Measurements from ENCODE around the gene IFNAR1. TPM values are rescaled to one million over a fixed set of nuclear protein-coding genes. Genes with fewer than 3 reads are reported as not detected.

Gene IFNAR1
- total and polyA plus RNA-seq, 7 experiments from 2014 or later = 24.7 to 76.2 (median 56.9) TPM

DNA sequence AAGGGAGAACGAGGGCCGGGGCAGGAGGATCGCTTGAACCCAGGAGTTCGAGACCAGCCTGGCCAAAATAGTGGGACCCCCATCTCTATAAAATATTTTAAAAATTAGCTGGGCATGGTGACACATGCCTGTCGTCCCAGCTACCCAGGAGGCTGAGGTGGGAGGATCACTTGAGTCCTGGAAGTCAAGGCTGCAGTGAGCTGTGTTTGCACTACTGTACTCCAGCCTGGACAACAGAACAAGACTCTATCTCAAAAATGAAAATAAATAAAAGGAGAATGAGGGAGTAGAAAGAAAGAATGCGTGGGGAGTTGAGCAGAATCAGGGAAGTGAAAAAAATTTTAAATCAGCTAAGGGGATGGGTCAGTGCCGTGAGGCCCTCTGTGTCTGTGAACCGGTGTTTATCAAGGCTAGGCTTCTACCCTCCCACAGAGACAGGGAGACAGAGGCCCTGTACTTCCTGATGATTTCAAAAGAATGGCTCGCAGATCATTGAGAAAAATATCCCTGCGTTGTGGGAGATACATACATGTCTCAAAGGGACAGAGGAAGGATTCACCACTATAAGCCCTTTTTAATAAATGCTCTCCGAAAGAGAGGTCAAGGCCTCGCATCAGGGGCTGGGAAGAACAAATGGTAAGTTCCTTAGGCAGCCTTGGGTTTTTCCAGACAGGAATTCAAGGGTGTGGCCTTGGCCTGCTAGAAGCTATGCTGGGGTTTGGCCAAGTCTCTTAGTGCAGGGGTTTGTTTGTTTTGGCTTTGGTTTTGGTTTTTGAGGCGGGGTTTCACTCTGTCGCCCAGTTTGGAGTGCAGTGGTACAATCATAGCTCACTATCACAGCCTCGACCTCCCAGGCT lies 37.9 kb upstream of the IFNAR1 start:
- Mint-ChIP-seq H3K9me3 (no peaks in the 10 kb centered on the region), H3K27ac (peak overlapping the region in 2 of 9 donors; percentile 33 to 43), H3K4me1 (peaks cover 8 to 20% (median 12%) of the 10 kb centered on the region in 7 donors), H3K36me3 (peaks cover 6 to 47% (median 29%) of the 10 kb centered on the region in 5 donors), H3K27me3 (no peaks in the 10 kb centered on the region), H3K4me3 (no peak overlapping the region)
- DNase-seq (no peak), ATAC-seq (no peak)
- Histone ChIP-seq H3K27ac (ENCODE audit: low read depth, low read length) (no peak overlapping the region), H3K36me3 (ENCODE audit: control insufficient read depth in 2 of 3, insufficient read depth in 3 of 3, low read length in 3 of 3) (peaks cover 9 to 90% (median 20%) of the 10 kb centered on the region in 3 experiments), H3K9me3 (ENCODE audit: control insufficient read depth in 2 of 3, low read length in 3 of 3) (no peaks in the 10 kb centered on the region), H3K4me3 (ENCODE audit: low read length) (no peak overlapping the region), H3K27me3 (ENCODE audit: control insufficient read depth in 2 of 2, insufficient read depth in 2 of 2, low read length in 2 of 2) (no peaks in the 10 kb centered on the region), H3K4me1 (ENCODE audit: control insufficient read depth in 2 of 2, insufficient read depth in 2 of 2, low read length in 2 of 2) (peaks cover 0 to 3% of the 10 kb centered on the region in 2 donors)
- intact Hi-C loops (cut with micrococcal nuclease) = no loop called here
- ChIA-PET POLR2A (no interaction called here), CTCF (no interaction called here)

DNA sequence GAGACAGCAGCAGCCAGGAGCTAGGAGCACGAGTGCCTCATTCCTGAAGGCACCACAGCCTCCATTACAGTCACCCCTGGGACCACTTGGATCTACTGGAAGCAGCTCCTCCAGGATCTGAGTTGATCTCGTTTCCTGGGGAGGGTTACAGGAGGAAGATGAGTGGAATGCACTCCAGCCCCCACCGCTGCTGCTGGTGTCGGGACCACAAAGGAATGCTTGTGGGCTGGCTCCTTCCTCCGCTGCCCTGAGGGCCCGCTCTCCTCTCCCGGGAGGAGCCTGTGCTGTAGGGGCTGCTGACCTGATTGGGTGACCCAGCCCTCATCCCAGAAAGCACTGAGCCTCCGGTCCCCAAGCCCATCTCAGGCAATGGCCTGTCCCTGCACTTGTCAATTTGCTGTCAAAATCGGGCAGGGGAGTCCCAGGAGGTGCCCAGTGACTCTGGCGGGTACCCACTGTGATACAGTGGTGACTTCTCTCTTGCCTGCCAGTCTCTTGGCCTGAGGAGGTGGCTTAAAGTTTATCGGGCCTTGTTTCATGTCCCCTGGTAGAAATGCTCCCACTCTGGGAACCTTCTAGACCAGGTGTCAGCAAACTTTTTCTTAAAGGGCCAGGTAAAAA lies 35.5 kb upstream of the IFNAR1 start:
- CTCF ChIA-PET = interaction anchor here (0.6 to 0.7 kb wide), 2 partner anchors 156 to 301 kb away, joined by 3 read pairs; no protein-coding TSS in a partner anchor
- Mint-ChIP-seq H3K27ac (peak overlapping the region in 2 of 9 donors; percentile 19 to 26), H3K4me1 (peaks cover 9 to 35% (median 28%) of the 10 kb centered on the region in 7 donors), H3K9me3 (no peaks in the 10 kb centered on the region), H3K27me3 (no peaks in the 10 kb centered on the region), H3K36me3 (peaks cover 12 to 40% (median 31%) of the 10 kb centered on the region in 5 donors), H3K4me3 (no peak overlapping the region)
- no peak for ATAC-seq
- intact Hi-C loops (cut with micrococcal nuclease) = no loop called here
- peaks cover 4 to 79% (median 18%) of the 10 kb centered on the region in 3 experiments for H3K36me3 ChIP-seq (ENCODE audit: control insufficient read depth in 2 of 3, insufficient read depth in 3 of 3, low read length in 3 of 3)
- POLR2A ChIA-PET = interaction anchor here (1.1 to 1.3 kb wide), 2 partner anchors 13 to 22 kb away, joined by 4 read pairs; no protein-coding TSS in a partner anchor
- H3K4me3 ChIP-seq (ENCODE audit: low read length) = no peak overlapping the region
- no peaks in the 10 kb centered on the region for H3K9me3 ChIP-seq (ENCODE audit: control insufficient read depth in 2 of 3, low read length in 3 of 3)
- DNase-seq = no peak
- peaks cover 0 to 24% of the 10 kb centered on the region in 2 donors for H3K4me1 ChIP-seq (ENCODE audit: control insufficient read depth in 2 of 2, insufficient read depth in 2 of 2, low read length in 2 of 2)
- no peaks in the 10 kb centered on the region for H3K27me3 ChIP-seq (ENCODE audit: control insufficient read depth in 2 of 2, insufficient read depth in 2 of 2, low read length in 2 of 2)
- H3K27ac ChIP-seq (ENCODE audit: low read depth, low read length) = no peak overlapping the region

DNA sequence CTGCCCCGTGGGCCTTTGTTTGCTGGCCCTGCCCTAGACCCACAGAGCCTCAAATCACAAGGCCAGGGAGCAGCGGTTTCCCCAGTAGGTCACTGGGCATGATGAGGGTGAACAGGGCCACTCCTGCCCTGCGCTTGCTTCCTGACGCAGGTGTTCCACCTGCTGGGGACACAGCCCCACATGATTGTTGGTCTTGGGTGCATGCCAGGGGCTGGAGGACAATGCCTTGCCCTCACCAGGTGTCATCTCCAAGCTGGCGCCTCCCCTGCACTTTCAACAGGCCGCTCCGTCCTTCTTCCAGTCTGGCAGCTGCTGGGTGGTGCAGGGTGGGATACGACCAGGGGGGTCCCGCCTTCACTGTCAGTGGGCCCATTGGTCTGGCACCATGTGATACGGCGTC lies 34.3 kb upstream of the IFNAR1 start:
- H3K27ac Mint-ChIP-seq = no peak overlapping the region
- H3K9me3 Mint-ChIP-seq = no peaks in the 10 kb centered on the region
- Histone ChIP-seq H3K36me3 (ENCODE audit: control insufficient read depth in 2 of 3, insufficient read depth in 3 of 3, low read length in 3 of 3) (peaks cover 0 to 67% (median 14%) of the 10 kb centered on the region in 3 experiments), H3K4me1 (ENCODE audit: control insufficient read depth in 2 of 2, insufficient read depth in 2 of 2, low read length in 2 of 2) (peaks cover 0 to 25% of the 10 kb centered on the region in 2 donors), H3K9me3 (ENCODE audit: control insufficient read depth in 2 of 3, low read length in 3 of 3) (no peaks in the 10 kb centered on the region), H3K27ac (ENCODE audit: low read depth, low read length) (no peak overlapping the region), H3K27me3 (ENCODE audit: control insufficient read depth in 2 of 2, insufficient read depth in 2 of 2, low read length in 2 of 2) (no peaks in the 10 kb centered on the region), H3K4me3 (ENCODE audit: low read length) (no peak overlapping the region)
- no peak overlapping the region for H3K4me3 Mint-ChIP-seq
- ChIA-PET CTCF (no interaction called here), POLR2A (no interaction called here)
- DNase-seq = no peak
- H3K4me1 Mint-ChIP-seq = peaks cover 9 to 40% (median 32%) of the 10 kb centered on the region in 7 donors
- no peaks in the 10 kb centered on the region for H3K27me3 Mint-ChIP-seq
- ATAC-seq = no peak
- H3K36me3 Mint-ChIP-seq = peaks cover 9 to 40% (median 33%) of the 10 kb centered on the region in 5 donors
- intact Hi-C loops (cut with micrococcal nuclease) = no loop called here

DNA sequence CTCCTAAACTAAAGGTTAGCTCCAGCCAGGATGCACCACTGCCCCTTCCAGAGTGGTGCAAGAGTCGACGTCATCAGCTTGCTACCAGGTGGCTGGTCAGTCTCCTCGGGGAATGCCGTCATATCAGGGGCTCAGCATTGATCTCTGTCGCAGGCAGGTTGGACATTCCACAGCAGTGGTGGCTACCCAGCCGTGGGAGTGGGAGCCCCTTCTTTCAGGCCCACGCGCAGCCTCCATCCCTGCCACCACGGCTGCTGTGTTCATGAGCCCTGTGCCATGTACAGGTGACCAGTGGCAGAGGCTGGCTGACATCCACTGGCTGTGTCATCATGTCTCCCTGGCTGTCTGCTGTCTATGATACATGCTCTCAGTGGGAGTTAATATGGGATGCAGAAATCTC lies 33.1 kb upstream of the IFNAR1 start:
- Mint-ChIP-seq H3K4me3 (peak overlapping the region in 2 of 10 donors; percentile 45 to 54), H3K9me3 (no peaks in the 10 kb centered on the region), H3K4me1 (peaks cover 9 to 36% (median 32%) of the 10 kb centered on the region in 7 donors), H3K36me3 (peaks cover 9 to 36% (median 26%) of the 10 kb centered on the region in 5 donors), H3K27ac (peak overlapping the region in 5 of 9 donors; percentile 8 to 87 (median 51)), H3K27me3 (no peaks in the 10 kb centered on the region)
- Histone ChIP-seq H3K27me3 (ENCODE audit: control insufficient read depth in 2 of 2, insufficient read depth in 2 of 2, low read length in 2 of 2) (no peaks in the 10 kb centered on the region), H3K4me3 (ENCODE audit: low read length) (no peak overlapping the region), H3K9me3 (ENCODE audit: control insufficient read depth in 2 of 3, low read length in 3 of 3) (no peaks in the 10 kb centered on the region), H3K4me1 (ENCODE audit: control insufficient read depth in 2 of 2, insufficient read depth in 2 of 2, low read length in 2 of 2) (peaks cover 0 to 25% of the 10 kb centered on the region in 2 donors), H3K36me3 (ENCODE audit: control insufficient read depth in 2 of 3, insufficient read depth in 3 of 3, low read length in 3 of 3) (peaks cover 0 to 60% (median 12%) of the 10 kb centered on the region in 3 experiments), H3K27ac (ENCODE audit: low read depth, low read length) (no peak overlapping the region)
- DNase-seq (no peak), ATAC-seq (no peak)
- ChIA-PET POLR2A (interaction anchor here (1.1 kb wide), 1 partner anchor 24 kb away, joined by 3 read pairs; no protein-coding TSS in a partner anchor), CTCF (no interaction called here)
- intact Hi-C loops (cut with micrococcal nuclease) = loop anchor here in 1 of 2 donors (2.0 kb wide), 2 partner anchors 25 to 69 kb away; partner anchors contain the start of gene IL10RB

DNA sequence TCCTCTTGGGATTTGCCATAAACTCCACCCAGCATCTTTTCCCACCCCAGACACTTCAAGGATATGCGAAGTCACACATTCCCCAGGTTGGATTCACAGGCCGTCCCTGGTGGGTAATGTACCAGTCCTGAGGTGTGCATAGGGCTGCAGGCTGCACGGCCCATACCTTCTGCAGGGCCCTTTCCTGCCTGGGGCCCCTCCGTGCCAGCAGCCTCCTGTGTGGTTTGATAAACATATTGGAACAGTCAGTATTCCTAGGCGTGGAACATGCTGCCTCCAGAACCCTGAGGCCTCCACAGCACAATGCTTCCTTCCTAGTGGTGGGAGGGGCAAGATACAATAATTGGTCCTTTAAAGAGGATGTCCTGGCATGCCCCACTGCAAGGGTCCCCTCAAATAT lies 32.0 kb upstream of the IFNAR1 start:
- H3K27ac ChIP-seq (ENCODE audit: low read depth, low read length) = peak overlapping the region; percentile 53
- no peaks in the 10 kb centered on the region for H3K9me3 ChIP-seq (ENCODE audit: control insufficient read depth in 2 of 3, low read length in 3 of 3)
- Mint-ChIP-seq H3K36me3 (peaks cover 12 to 39% (median 23%) of the 10 kb centered on the region in 5 donors), H3K9me3 (no peaks in the 10 kb centered on the region), H3K4me3 (peak overlapping the region in 5 of 10 donors; percentile 12 to 84 (median 72)), H3K27me3 (no peaks in the 10 kb centered on the region), H3K4me1 (peaks cover 14 to 42% (median 37%) of the 10 kb centered on the region in 7 donors), H3K27ac (peak overlapping the region in 7 of 9 donors; percentile 86 to 96 (median 94))
- CTCF ChIA-PET = no interaction called here
- ATAC-seq = no peak
- H3K4me1 ChIP-seq (ENCODE audit: control insufficient read depth in 2 of 2, insufficient read depth in 2 of 2, low read length in 2 of 2) = peaks cover 0 to 25% of the 10 kb centered on the region in 2 donors
- H3K27me3 ChIP-seq (ENCODE audit: control insufficient read depth in 2 of 2, insufficient read depth in 2 of 2, low read length in 2 of 2) = no peaks in the 10 kb centered on the region
- H3K4me3 ChIP-seq (ENCODE audit: low read length) = no peak overlapping the region
- H3K36me3 ChIP-seq (ENCODE audit: control insufficient read depth in 2 of 3, insufficient read depth in 3 of 3, low read length in 3 of 3) = peaks cover 0 to 56% (median 10%) of the 10 kb centered on the region in 3 experiments
- POLR2A ChIA-PET = interaction anchor here (0.8 to 2.9 kb wide), 4 partner anchors 16 to 32 kb away, joined by 3 to 20 read pairs (median 4); partner anchors contain the start of gene IFNAR1
- no peak for DNase-seq
- intact Hi-C loops (cut with micrococcal nuclease) = loop anchor here in 1 of 2 donors (1.0 to 2.0 kb wide), 3 partner anchors 26 to 68 kb away; partner anchors contain the start of genes IFNAR1 and IL10RB

- Mint-ChIP-seq H3K27me3 (no peaks in the 10 kb centered on the region), H3K4me3 (peak overlapping the region in 9 of 10 donors; percentile 48 to 84 (median 73)), H3K4me1 (peaks cover 18 to 46% (median 39%) of the 10 kb centered on the region in 7 donors), H3K36me3 (peaks cover 12 to 42% (median 21%) of the 10 kb centered on the region in 5 donors), H3K9me3 (no peaks in the 10 kb centered on the region), H3K27ac (peak overlapping the region in 7 of 9 donors; percentile 86 to 96 (median 94))
- CTCF ChIA-PET = no interaction called here
- peaks cover 0 to 25% of the 10 kb centered on the region in 2 donors for H3K4me1 ChIP-seq (ENCODE audit: control insufficient read depth in 2 of 2, insufficient read depth in 2 of 2, low read length in 2 of 2)
- H3K9me3 ChIP-seq (ENCODE audit: control insufficient read depth in 2 of 3, low read length in 3 of 3) = no peaks in the 10 kb centered on the region
- H3K27me3 ChIP-seq (ENCODE audit: control insufficient read depth in 2 of 2, insufficient read depth in 2 of 2, low read length in 2 of 2) = no peaks in the 10 kb centered on the region
- POLR2A ChIA-PET = interaction anchor here (0.6 to 2.9 kb wide), 8 partner anchors 14 to 69 kb away, joined by 3 to 20 read pairs (median 6); partner anchors contain the start of genes IFNAR1 and IL10RB
- H3K27ac ChIP-seq (ENCODE audit: low read depth, low read length) = peak overlapping the region; percentile 53
- H3K36me3 ChIP-seq (ENCODE audit: control insufficient read depth in 2 of 3, insufficient read depth in 3 of 3, low read length in 3 of 3) = peaks cover 0 to 52% (median 7%) of the 10 kb centered on the region in 3 experiments
- H3K4me3 ChIP-seq (ENCODE audit: low read length) = no peak overlapping the region
- DNase-seq = no peak
- intact Hi-C loops (cut with micrococcal nuclease) = loop anchor here in 1 of 2 donors (1.0 to 2.0 kb wide), 3 partner anchors 26 to 68 kb away; partner anchors contain the start of genes IFNAR1 and IL10RB
- ATAC-seq = no peak
These were observed 31.6 kb upstream of the IFNAR1 start for GRCh38 chr21:33293136-33293535.

Measured in naive thymus-derived CD4-positive, alpha-beta T cell (primary cell).